HEK293 (cell line): ENCODE measurements around the gene DCAF5.

Source experiments
- CTCF ChIA-PET: fragments of 350-600 bp; formaldehyde crosslinking; extraction: SDS; loops from one replicate; lab custom pipeline; 2021; ENCODE audit warnings: antibody characterized with exemption; lab: Yijun Ruan, JAX
- POLR2A ChIA-PET: fragments of 300-600 bp; formaldehyde crosslinking; extraction: SDS; loops from one replicate; lab custom pipeline; 2020; ENCODE audit warnings: antibody characterized with exemption, inconsistent platforms; lab: Yijun Ruan, JAX
- H3K27ac ChIP-seq: fragments of 200-500 bp; sonication (Bioruptor generic); 2 replicates; pipeline ENCODE4 v1.5.1; 2014; ENCODE audit warnings: low read depth, low read length, control low read depth, inconsistent platforms; ENCODE audit errors: extremely low read depth
- H3K36me3 ChIP-seq, 2 experiments: fragments of 200-500 bp in 1 of 2; sonication (Bioruptor generic) in 1 of 2; 1 replicate in 1 of 2; 2 replicates in 1 of 2; pipeline ENCODE4 v1.5.1; 2014 to 2017; ENCODE audit warnings: inconsistent platforms in 2 of 2, low read length in 2 of 2; ENCODE audit not compliant: control insufficient read depth in 2 of 2, insufficient read depth in 1 of 2
- H3K4me1 ChIP-seq: fragments of 200-500 bp; sonication (Bioruptor generic); 2 replicates; pipeline ENCODE4 v1.5.1; 2014; ENCODE audit warnings: mild to moderate bottlenecking, low read length, inconsistent platforms; ENCODE audit not compliant: control insufficient read depth, insufficient read depth
- H3K4me3 ChIP-seq: 2 replicates; pipeline ENCODE4 v1.5.1; 2011; ENCODE audit warnings: low read depth, mild to moderate bottlenecking, control low read depth, low read length, moderate library complexity
- H3K9me3 ChIP-seq: fragments of 200-500 bp; sonication (Bioruptor generic); 2 replicates; pipeline ENCODE4 v1.5.1; 2014; ENCODE audit warnings: low read depth, low read length, inconsistent platforms; ENCODE audit not compliant: control insufficient read depth, insufficient read depth
- HOXD13 ChIP-seq: sonication (generic); formaldehyde crosslinking; IDR thresholded peaks from 2 replicates; pipeline ENCODE4 v1.8.0; 2022; ENCODE audit warnings: missing genetic modification reagents, borderline replicate concordance
- KLF1 ChIP-seq: fragments of 450-650 bp; formaldehyde crosslinking; IDR thresholded peaks from 2 replicates; pipeline ENCODE4 v1.5.1; 2016; ENCODE audit warnings: missing biosample characterization, missing genetic modification characterization
- MEIS1 ChIP-seq: sonication (generic); formaldehyde crosslinking; IDR thresholded peaks from 2 replicates; pipeline ENCODE4 v1.8.1; 2022; ENCODE audit warnings: missing genetic modification reagents, mild to moderate bottlenecking, borderline replicate concordance
- PRDM1 ChIP-seq: fragments of 450-650 bp; formaldehyde crosslinking; IDR thresholded peaks from 2 replicates; pipeline ENCODE4; 2016; ENCODE audit warnings: missing biosample characterization, missing genetic modification characterization
- TCF7L2 ChIP-seq: IDR thresholded peaks from 2 replicates; pipeline ENCODE4 v1.6.1; 2011; ENCODE audit warnings: low read depth, mild to moderate bottlenecking, inconsistent platforms, low read length, moderate library complexity, borderline replicate concordance
- WT1 ChIP-seq: fragments of 450-650 bp; formaldehyde crosslinking; IDR thresholded peaks from 2 replicates; pipeline ENCODE4 v1.5.1; 2016; ENCODE audit warnings: missing biosample characterization, missing genetic modification characterization
- ZBTB48 ChIP-seq: fragments of 450-650 bp; formaldehyde crosslinking; IDR thresholded peaks from 2 replicates; pipeline ENCODE4 v1.5.1; 2016; ENCODE audit warnings: missing biosample characterization, missing genetic modification characterization
- ZIC2 ChIP-seq: fragments of 450-650 bp; formaldehyde crosslinking; IDR thresholded peaks from 2 replicates; pipeline ENCODE4 v1.5.1; 2016; ENCODE audit warnings: missing biosample characterization, missing genetic modification characterization
- ZNF112 ChIP-seq: fragments of 450-650 bp; formaldehyde crosslinking; IDR thresholded peaks from 2 replicates; pipeline ENCODE4 v1.5.0; 2017; ENCODE audit warnings: missing biosample characterization, missing genetic modification characterization
- ZNF133 ChIP-seq: fragments of 450-650 bp; formaldehyde crosslinking; IDR thresholded peaks from 2 replicates; pipeline ENCODE4 v1.5.1; 2016; ENCODE audit warnings: missing biosample characterization, missing genetic modification characterization
- ZNF169 ChIP-seq: fragments of 450-650 bp; formaldehyde crosslinking; IDR thresholded peaks from 2 replicates; pipeline ENCODE4 v1.5.1; 2016; ENCODE audit warnings: missing biosample characterization, missing genetic modification characterization
- ZNF214 ChIP-seq: fragments of 450-650 bp; formaldehyde crosslinking; IDR thresholded peaks from 2 replicates; pipeline ENCODE4 v1.5.1; 2017; ENCODE audit warnings: missing biosample characterization, mild to moderate bottlenecking, missing genetic modification characterization, borderline replicate concordance
- ZNF335 ChIP-seq: fragments of 450-650 bp; formaldehyde crosslinking; conservative IDR thresholded peaks from 2 replicates; pipeline ENCODE4 v1.5.1; 2016; ENCODE audit warnings: missing biosample characterization, missing genetic modification characterization
- ZNF341 ChIP-seq: fragments of 450-650 bp; formaldehyde crosslinking; IDR thresholded peaks from 2 replicates; pipeline ENCODE4; 2016; ENCODE audit warnings: low read depth, missing biosample characterization, missing genetic modification characterization
- ZNF391 ChIP-seq: fragments of 450-650 bp; formaldehyde crosslinking; IDR thresholded peaks from 2 replicates; pipeline ENCODE4 v1.5.1; 2016; ENCODE audit warnings: low read depth, missing biosample characterization, missing genetic modification characterization, borderline replicate concordance
- ZNF555 ChIP-seq: fragments of 450-650 bp; formaldehyde crosslinking; conservative IDR thresholded peaks from 2 replicates; pipeline ENCODE4 v1.5.1; 2017; ENCODE audit warnings: missing biosample characterization, mild to moderate bottlenecking, missing genetic modification characterization, inconsistent platforms
- ZNF561 ChIP-seq: fragments of 450-650 bp; IDR thresholded peaks from 2 replicates; pipeline ENCODE4 v1.5.1; 2018; ENCODE audit warnings: missing biosample characterization, missing genetic modification characterization, borderline replicate concordance
- ZNF654 ChIP-seq: fragments of 450-650 bp; formaldehyde crosslinking; IDR thresholded peaks from 2 replicates; pipeline ENCODE4 v1.5.1; 2016; ENCODE audit warnings: low read depth, missing biosample characterization, missing genetic modification characterization
- TF ChIP-seq, protein P1 (sequence below): fragments of 450-650 bp; formaldehyde crosslinking; conservative IDR thresholded peaks from 2 replicates; pipeline ENCODE4 v1.5.1; 2016; ENCODE audit warnings: low read depth, missing biosample characterization, missing genetic modification characterization
- TF ChIP-seq, protein P2 (sequence below): fragments of 450-650 bp; formaldehyde crosslinking; IDR thresholded peaks from 2 replicates; pipeline ENCODE4 v1.5.1; 2016; ENCODE audit warnings: missing biosample characterization, missing genetic modification characterization, borderline replicate concordance
- TF ChIP-seq, protein P3 (sequence below): fragments of 450-650 bp; formaldehyde crosslinking; IDR thresholded peaks from 2 replicates; pipeline ENCODE4 v1.5.1; 2017; ENCODE audit warnings: missing biosample characterization, missing genetic modification characterization
- TF ChIP-seq, protein P4 (sequence below): fragments of 450-650 bp; formaldehyde crosslinking; IDR thresholded peaks from 2 replicates; pipeline ENCODE4 v1.5.1; 2016; ENCODE audit warnings: missing biosample characterization, missing genetic modification characterization, low read depth

The DCAF5 gene

DNA sequence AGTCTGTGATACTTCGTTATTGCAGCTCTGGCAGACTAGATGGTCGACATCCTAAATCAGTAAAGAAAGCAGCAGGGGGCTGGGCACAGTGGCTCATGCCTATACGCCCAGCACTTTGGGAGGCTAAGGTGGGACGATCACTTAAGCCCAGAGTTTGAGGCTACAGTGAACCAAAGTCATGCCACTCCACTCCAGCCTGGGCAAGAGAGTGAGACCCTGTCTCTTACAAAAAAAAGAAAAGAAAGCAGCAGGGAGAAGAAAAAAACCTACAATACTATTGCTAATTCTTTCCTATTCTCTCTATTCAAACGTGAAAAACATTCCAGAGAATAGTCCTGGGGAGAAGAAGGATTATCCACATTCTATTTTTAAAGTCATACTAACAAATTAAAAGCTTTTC, 79.5 kb downstream of the DCAF5 start:
- H3K4me3 ChIP-seq: no peak overlapping the region
- no peaks in the 10 kb centered on the region for H3K4me1 ChIP-seq
- peaks cover 38 to 49% of the 10 kb centered on the region in 2 experiments for H3K36me3 ChIP-seq
- CTCF ChIA-PET: no interaction called here
- H3K27ac ChIP-seq: no peak overlapping the region
- no peaks in the 10 kb centered on the region for H3K9me3 ChIP-seq
- TF ChIP-seq ZNF169 (tag by site-specific recombination) (no peak), ZNF112 (no peak), ZNF561 (tag by site-specific recombination) (no peak), PRDM1 (no peak), ZNF133 (no peak), ZNF335 (tag by site-specific recombination) (no peak), ZNF555 (tag by site-specific recombination) (no peak), TCF7L2 (no peak), MEIS1 (CRISPR knock-in tag) (no peak)
- TF ChIP-seq, protein P1, sequence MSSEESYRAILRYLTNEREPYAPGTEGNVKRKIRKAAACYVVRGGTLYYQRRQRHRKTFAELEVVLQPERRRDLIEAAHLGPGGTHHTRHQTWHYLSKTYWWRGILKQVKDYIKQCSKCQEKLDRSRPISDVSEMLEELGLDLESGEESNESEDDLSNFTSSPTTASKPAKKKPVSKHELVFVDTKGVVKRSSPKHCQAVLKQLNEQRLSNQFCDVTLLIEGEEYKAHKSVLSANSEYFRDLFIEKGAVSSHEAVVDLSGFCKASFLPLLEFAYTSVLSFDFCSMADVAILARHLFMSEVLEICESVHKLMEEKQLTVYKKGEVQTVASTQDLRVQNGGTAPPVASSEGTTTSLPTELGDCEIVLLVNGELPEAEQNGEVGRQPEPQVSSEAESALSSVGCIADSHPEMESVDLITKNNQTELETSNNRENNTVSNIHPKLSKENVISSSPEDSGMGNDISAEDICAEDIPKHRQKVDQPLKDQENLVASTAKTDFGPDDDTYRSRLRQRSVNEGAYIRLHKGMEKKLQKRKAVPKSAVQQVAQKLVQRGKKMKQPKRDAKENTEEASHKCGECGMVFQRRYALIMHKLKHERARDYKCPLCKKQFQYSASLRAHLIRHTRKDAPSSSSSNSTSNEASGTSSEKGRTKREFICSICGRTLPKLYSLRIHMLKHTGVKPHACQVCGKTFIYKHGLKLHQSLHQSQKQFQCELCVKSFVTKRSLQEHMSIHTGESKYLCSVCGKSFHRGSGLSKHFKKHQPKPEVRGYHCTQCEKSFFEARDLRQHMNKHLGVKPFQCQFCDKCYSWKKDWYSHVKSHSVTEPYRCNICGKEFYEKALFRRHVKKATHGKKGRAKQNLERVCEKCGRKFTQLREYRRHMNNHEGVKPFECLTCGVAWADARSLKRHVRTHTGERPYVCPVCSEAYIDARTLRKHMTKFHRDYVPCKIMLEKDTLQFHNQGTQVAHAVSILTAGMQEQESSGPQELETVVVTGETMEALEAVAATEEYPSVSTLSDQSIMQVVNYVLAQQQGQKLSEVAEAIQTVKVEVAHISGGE (tag by site-specific recombination): no peak
- TF ChIP-seq, protein P2, sequence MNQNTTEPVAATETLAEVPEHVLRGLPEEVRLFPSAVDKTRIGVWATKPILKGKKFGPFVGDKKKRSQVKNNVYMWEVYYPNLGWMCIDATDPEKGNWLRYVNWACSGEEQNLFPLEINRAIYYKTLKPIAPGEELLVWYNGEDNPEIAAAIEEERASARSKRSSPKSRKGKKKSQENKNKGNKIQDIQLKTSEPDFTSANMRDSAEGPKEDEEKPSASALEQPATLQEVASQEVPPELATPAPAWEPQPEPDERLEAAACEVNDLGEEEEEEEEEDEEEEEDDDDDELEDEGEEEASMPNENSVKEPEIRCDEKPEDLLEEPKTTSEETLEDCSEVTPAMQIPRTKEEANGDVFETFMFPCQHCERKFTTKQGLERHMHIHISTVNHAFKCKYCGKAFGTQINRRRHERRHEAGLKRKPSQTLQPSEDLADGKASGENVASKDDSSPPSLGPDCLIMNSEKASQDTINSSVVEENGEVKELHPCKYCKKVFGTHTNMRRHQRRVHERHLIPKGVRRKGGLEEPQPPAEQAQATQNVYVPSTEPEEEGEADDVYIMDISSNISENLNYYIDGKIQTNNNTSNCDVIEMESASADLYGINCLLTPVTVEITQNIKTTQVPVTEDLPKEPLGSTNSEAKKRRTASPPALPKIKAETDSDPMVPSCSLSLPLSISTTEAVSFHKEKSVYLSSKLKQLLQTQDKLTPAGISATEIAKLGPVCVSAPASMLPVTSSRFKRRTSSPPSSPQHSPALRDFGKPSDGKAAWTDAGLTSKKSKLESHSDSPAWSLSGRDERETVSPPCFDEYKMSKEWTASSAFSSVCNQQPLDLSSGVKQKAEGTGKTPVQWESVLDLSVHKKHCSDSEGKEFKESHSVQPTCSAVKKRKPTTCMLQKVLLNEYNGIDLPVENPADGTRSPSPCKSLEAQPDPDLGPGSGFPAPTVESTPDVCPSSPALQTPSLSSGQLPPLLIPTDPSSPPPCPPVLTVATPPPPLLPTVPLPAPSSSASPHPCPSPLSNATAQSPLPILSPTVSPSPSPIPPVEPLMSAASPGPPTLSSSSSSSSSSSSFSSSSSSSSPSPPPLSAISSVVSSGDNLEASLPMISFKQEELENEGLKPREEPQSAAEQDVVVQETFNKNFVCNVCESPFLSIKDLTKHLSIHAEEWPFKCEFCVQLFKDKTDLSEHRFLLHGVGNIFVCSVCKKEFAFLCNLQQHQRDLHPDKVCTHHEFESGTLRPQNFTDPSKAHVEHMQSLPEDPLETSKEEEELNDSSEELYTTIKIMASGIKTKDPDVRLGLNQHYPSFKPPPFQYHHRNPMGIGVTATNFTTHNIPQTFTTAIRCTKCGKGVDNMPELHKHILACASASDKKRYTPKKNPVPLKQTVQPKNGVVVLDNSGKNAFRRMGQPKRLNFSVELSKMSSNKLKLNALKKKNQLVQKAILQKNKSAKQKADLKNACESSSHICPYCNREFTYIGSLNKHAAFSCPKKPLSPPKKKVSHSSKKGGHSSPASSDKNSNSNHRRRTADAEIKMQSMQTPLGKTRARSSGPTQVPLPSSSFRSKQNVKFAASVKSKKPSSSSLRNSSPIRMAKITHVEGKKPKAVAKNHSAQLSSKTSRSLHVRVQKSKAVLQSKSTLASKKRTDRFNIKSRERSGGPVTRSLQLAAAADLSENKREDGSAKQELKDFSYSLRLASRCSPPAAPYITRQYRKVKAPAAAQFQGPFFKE (tag by site-specific recombination): no peak
- POLR2A ChIA-PET: interaction anchor here (1.2 kb wide), 1 partner anchor 17 kb away, joined by 4 read pairs; no protein-coding TSS in a partner anchor

DNA sequence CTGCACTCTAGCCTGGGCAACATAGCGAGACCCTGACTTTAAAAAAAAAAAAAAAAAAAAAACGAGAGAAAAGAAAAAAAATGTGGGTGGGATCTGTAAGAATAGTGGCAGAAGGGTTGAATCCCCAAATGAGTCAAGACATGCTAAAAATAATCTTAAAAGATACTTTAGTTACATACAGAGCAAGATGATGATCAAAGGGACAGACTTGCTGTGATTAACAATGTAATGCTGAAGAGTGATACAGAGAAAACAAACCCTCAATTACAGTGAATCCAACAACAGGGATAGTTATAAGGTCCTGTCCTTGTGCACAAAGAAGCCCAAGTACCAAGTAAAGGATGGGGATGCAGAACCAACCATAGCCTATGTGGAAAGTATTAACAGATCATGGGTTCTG, 80.3 kb downstream of the DCAF5 start:
- no peak for TF ChIP-seq KLF1 (tag by site-specific recombination)
- TF ChIP-seq ZIC2 (tag by site-specific recombination): no peak
- TF ChIP-seq WT1: no peak
- TF ChIP-seq ZNF391 (tag by site-specific recombination): no peak
- no peak for TF ChIP-seq HOXD13
- no peak for TF ChIP-seq ZNF654 (tag by site-specific recombination)
- no peak for TF ChIP-seq ZNF214 (tag by site-specific recombination)
- TF ChIP-seq ZNF169 (tag by site-specific recombination): no peak
- TF ChIP-seq, protein P3, sequence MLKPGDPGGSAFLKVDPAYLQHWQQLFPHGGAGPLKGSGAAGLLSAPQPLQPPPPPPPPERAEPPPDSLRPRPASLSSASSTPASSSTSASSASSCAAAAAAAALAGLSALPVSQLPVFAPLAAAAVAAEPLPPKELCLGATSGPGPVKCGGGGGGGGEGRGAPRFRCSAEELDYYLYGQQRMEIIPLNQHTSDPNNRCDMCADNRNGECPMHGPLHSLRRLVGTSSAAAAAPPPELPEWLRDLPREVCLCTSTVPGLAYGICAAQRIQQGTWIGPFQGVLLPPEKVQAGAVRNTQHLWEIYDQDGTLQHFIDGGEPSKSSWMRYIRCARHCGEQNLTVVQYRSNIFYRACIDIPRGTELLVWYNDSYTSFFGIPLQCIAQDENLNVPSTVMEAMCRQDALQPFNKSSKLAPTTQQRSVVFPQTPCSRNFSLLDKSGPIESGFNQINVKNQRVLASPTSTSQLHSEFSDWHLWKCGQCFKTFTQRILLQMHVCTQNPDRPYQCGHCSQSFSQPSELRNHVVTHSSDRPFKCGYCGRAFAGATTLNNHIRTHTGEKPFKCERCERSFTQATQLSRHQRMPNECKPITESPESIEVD (tag by site-specific recombination): no peak
- no peak for TF ChIP-seq ZBTB48 (tag by site-specific recombination)
- TF ChIP-seq, protein P4, sequence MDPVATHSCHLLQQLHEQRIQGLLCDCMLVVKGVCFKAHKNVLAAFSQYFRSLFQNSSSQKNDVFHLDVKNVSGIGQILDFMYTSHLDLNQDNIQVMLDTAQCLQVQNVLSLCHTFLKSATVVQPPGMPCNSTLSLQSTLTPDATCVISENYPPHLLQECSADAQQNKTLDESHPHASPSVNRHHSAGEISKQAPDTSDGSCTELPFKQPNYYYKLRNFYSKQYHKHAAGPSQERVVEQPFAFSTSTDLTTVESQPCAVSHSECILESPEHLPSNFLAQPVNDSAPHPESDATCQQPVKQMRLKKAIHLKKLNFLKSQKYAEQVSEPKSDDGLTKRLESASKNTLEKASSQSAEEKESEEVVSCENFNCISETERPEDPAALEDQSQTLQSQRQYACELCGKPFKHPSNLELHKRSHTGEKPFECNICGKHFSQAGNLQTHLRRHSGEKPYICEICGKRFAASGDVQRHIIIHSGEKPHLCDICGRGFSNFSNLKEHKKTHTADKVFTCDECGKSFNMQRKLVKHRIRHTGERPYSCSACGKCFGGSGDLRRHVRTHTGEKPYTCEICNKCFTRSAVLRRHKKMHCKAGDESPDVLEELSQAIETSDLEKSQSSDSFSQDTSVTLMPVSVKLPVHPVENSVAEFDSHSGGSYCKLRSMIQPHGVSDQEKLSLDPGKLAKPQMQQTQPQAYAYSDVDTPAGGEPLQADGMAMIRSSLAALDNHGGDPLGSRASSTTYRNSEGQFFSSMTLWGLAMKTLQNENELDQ (tag by site-specific recombination): no peak
- no peak for TF ChIP-seq ZNF335 (tag by site-specific recombination)
- TF ChIP-seq ZNF341 (tag by site-specific recombination): no peak
- Histone ChIP-seq H3K27ac (no peak overlapping the region), H3K4me1 (no peaks in the 10 kb centered on the region), H3K9me3 (no peaks in the 10 kb centered on the region), H3K4me3 (no peak overlapping the region), H3K36me3 (peaks cover 38 to 49% of the 10 kb centered on the region in 2 experiments)
- ChIA-PET CTCF (interaction anchor here (0.7 kb wide), 1 partner anchor 500 kb away, joined by 3 read pairs; no protein-coding TSS in a partner anchor), POLR2A (no interaction called here)
